ENCODE results near the gene SSTR4.

SSTR4 gene

DNA sequence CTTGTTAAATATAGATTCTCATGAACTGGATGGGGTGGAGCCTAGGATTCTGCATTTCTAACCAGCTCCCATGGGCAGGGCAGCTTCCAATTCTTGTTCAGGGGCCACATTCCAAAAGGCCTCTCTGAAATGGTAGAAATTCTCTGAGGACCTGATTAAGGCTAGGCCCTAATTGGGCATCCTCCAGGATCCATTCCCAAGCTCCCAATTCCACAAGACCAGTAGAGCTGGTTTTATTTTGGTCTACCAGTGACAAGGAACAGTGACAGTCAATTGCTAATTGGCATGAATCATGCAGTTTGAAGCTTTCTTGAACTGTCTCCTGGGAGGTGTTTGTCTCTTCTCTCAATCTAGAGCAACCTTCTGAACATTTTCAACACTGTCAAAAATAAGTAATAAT is 11.3 kb downstream of the SSTR4 start:
- no peak for DNase-seq

DNA sequence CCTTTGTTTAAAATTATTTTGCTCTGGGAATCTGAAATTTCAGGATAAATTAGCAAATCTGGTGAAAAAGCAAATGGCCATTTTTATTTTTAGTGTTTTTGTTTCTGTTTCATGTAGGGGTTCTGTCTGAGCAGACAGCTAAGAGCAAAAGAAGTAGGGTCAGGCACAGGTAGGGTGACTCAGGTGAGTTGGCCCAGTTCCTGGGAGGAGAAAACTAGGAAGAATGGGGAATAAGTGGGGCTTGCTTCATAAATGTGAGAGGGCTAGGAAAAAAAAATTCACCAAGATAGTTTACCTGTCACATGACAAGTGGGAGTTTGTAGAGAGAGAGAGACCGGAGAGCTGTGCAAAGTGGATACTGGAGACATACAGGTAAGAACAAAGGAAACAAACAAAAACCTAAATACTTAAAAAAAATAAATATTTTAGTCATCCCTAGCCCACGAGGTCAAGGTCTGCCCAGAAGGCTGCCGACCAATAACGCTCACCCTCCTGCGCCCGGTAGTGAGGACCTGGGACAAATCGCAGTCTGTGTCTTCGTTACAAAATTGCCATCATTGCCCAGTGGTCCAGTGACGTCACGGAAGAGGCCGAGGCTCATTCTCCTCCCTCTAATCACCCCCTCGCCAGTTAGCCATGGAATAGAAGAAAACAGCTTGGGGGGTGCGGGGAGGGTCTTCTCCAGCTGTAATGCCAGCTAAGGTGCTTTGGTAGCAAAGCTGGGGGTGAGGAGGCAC is 12.1 kb downstream of the SSTR4 start:
- DNase-seq, result no peak

DNA sequence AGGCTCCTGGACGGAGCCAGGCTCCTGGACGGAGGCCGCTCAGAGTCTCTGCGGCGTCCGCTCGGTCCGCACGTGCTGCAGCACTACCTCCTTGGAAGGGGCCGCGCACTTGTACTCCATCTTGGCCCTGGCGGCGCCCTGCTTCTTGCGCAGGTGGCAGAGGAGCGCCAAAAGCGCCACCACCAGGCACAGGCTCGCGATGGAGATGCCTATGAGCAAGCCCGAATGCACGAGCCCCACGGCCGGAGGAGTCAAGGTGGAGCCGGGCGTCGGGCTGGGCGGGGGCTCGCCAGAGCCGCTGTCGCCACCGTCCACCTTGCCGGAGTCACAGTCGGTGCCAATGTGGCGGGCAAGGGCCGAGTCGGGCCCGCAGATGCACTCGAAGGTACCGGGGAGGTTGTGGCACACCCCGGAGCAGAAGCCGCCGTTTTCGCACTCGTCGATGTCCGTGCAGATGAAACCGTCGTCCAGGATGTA is 12.7 kb downstream of the SSTR4 start:
- DNase-seq, result no peak

GRCh38 chr20:23048283-23049200 is 13.4 kb downstream of the SSTR4 start:
- peak; percentile 13 for DNase-seq

GRCh38 chr20:23049201-23050075 is 14.3 kb downstream of the SSTR4 start, which contains the start of gene THBD:
TSS of gene THBD (minus strand) at chr20:23049672. CDS start at chr20:23049504, 168 bp downstream.
- peak; percentile 12 for DNase-seq

- no peak for DNase-seq
Measured at GRCh38 chr20:23050076-23050838, 15.1 kb downstream of the SSTR4 start.

GRCh38 chr20:23050847-23051627 is 15.9 kb downstream of the SSTR4 start:
- no peak for DNase-seq

GRCh38 chr20:23052904-23053303 is 17.8 kb downstream of the SSTR4 start:
- no peak for DNase-seq

DNA sequence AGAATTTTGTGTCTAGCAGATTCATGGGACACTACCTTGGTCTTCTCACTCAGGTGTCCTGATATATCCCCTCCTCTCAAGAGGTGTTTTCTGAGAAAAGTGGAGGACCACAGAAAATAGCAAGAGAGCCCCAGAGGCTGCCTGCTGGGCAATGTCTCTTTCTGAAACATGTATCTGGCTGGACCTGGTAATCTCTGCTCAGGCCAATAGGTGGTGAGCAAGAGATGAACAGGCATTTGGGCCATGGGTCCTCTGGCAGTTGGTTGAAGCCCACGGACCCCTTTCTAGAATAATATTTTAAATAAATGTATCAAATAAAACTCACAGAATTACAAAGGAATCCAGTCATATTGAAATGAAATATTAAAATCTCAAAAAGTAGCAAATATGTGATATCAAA is 23.1 kb downstream of the SSTR4 start:
- no peak for DNase-seq

DNA sequence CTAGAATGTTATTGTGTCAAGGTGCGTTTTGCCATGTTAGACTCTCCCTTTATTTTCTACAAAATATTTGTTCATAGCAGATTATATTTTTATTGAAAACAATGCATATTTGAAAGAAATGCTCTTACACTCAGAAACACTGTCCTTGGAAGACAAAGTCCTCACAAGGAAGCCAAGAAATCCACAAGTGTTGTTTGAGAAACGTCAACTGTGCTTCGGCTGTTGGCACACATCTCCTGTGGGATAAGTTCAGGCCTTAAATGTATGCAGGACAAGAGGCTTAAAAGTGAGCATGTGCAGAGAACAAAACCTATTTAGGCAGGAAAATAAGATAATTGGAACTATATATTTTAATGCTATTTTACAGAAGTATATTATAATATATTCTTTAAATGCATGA is 23.9 kb downstream of the SSTR4 start:
- DNase-seq, result no peak

DNA sequence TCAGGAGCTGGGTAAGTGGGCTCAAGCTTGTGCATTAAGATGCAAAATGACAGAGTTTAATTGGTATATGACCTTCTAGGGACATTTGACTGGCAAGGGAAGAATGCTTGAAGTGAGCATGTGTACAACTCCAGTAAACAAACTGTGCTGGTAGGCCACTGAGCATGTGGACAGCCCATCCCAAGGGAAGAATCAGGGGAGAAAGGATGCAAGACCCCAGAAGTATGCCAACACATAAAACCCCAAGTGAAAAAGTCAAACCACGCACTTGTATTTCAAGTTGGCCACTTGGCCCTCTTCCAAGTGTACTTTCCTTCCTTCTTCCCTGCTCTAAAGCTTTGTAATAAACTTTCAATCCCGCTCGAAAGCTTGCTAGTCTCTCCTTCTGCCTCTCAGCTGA is 24.7 kb downstream of the SSTR4 start:
- DNase-seq, result no peak

GRCh38 chr20:23060629-23061028 is 25.5 kb downstream of the SSTR4 start:
- DNase-seq, result no peak

DNA sequence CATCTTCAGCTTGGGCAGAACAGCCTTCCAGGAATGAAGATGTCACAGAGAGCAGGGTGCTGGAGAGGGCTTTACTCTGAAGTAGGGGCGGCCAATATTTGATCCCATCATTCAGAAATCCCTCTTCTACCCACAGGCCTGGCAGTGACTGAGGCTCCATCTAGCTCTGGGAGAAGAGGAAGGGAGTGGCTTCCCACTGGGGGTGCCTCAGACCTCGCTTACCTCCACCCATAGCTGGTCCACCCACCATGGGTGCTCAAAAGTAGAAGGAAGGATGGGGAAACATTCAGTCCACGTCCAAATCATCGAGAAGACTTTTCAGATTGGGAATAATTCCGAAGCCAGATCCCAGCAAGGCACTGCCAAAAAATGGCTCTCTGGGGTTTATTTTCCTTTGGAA is 26.1 kb downstream of the SSTR4 start:
- no peak for DNase-seq

- peak; percentile 54 for DNase-seq
Measured at GRCh38 chr20:23061734-23062561, 26.8 kb downstream of the SSTR4 start.

DNA sequence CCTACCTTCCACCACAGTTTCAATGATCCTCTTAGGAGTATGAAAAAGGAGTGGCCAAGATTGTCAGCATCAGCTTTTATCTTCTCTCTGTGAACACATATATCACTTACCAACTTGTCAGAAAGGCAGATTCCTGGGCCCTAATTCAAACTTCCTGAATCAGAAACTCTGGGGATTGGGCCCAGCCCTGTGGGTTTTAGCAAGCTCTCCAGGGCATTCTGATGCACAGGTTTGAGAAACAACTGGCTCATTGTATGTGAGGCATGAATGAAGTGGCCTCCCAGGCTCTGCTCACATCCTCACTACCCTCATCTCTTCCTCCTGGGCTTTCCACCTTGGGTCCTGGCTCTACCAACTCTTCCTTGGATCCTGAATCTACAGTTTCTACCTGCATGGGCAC is 27.5 kb downstream of the SSTR4 start:
- DNase-seq, result no peak

DNA sequence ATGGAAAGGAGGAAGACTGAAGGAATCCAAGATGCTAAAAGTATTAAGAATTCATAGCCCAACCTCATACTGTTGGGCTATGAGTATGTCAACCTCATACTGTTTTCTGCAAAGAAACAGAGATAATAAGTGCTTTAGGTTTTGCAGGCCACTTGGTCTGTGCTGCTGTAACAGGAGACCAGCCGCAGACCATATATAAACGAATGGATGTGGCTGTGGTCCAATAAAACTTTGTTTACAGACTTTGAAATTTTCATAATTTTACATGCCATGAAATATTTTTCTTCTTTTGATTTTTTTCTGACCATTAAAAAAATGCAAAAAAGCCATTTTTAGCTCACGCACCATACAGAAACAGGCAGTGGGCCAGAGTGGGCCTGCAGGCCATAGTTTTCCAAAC is 28.1 kb downstream of the SSTR4 start:
- no peak for DNase-seq

DNA sequence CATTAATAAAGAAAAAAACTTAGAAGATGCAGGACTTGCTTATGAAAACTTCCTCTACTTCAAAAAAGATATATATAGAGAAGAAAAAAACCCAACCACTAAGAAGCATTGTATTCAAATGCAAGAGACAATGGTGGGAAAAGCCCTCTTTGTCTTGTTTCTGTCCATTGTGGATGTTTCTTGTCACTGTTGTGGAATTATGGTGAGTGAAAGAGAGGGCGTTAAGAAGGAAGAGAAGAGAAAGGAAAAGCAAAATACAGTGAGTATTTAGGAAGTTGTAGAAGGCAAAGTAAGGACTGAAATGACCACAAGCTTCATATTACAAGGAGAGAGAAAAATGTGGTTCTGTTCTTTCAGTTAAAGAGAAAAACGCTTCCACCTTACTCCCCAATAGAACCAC is 28.5 kb downstream of the SSTR4 start:
- no peak for DNase-seq

DNA sequence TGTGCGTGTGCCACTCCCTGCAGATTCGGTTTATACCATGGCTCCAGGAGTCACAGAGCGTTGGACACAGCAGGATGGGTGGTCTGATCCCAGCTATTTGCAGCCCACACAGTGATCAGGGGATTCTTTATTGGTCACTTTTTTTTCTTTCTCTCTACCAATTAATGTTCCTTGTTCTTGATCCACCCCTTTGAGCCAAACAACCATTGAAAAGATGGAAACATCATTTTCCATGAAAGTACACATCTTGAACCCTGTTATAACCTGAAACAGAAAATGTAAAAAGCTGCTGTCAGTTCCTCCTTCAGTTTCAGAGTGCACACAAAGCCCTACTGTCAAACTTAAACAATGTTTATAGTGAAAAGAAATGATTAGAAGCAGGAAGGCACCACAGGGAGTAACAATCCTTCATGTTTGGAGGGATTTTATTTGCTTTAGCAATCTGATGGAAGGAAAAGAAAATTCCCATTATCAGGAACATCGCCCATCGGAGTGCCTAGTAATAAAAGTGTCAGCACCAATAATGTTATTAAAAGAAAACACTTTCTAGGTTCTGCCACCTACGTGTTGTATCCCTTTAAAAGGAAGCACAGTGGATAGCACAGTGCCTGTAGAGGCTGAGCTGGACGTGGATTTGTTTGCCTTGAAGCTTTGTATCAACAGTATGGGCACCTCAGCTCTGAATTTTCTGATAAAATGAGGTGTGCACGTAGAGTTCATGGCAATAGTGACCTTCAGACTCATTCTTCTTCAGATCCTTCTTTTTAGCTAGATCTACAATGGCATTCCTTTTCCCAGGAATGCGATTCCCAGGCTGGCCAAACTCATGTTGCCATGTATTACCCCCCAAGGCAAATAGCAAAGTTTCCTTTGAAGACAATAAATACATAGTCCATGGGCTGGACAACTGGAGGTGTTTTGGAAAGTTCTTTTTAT is 30.4 kb downstream of the SSTR4 start:
- DNase-seq, result no peak

- DNase-seq, result no peak
Measured at GRCh38 chr20:23066772-23067171, 31.7 kb downstream of the SSTR4 start.
